ENCODE data around the gene LZTS2.
A peak's percentile ranks its signal among the peaks of the same experiment; 100 is the strongest.

The LZTS2 gene

GRCh38 chr10:100980711-100981110 is 18.9 kb upstream of the LZTS2 start:
- Histone ChIP-seq H3K27ac (ENCODE audit: extremely low read depth, low read depth, low read length) (no peak overlapping the region), H3K4me3 (ENCODE audit: low read depth, low read length) (no peak overlapping the region), H3K4me1 (ENCODE audit: control insufficient read depth, insufficient read depth, low read length) (no peaks in the 10 kb centered on the region), H3K9me3 (ENCODE audit: control insufficient read depth, insufficient read depth, low read depth, low read length) (no peaks in the 10 kb centered on the region), H3K36me3 (ENCODE audit: control insufficient read depth in 2 of 2, insufficient read depth in 1 of 2, low read length in 2 of 2) (peaks cover 4 to 77% of the 10 kb centered on the region in 2 experiments)
- CTCF ChIA-PET: no interaction called here
- TF ChIP-seq BCL6B (tag by site-specific recombination; IDR thresholded peaks at IDR 0.05) (no peak), ZNF221 (tag by site-specific recombination; IDR thresholded peaks at IDR 0.05; ENCODE audit: borderline replicate concordance) (no peak), ZNF76 (tag by site-specific recombination; IDR thresholded peaks at IDR 0.05; ENCODE audit: borderline replicate concordance, low read depth) (no peak)
- POLR2A ChIA-PET: interaction anchor here (0.5 to 0.6 kb wide), 2 partner anchors 37 to 445 kb away, joined by 3 read pairs; partner anchors contain the start of gene HIF1AN

GRCh38 chr10:100981178-100981772 is 18.3 kb upstream of the LZTS2 start:
- Histone ChIP-seq H3K4me1 (ENCODE audit: control insufficient read depth, insufficient read depth, low read length) (peaks cover 5% of the 10 kb centered on the region), H3K27ac (ENCODE audit: extremely low read depth, low read depth, low read length) (no peak overlapping the region), H3K36me3 (ENCODE audit: control insufficient read depth in 2 of 2, insufficient read depth in 1 of 2, low read length in 2 of 2) (peaks cover 4 to 81% of the 10 kb centered on the region in 2 experiments), H3K4me3 (ENCODE audit: low read depth, low read length) (no peak overlapping the region), H3K9me3 (ENCODE audit: control insufficient read depth, insufficient read depth, low read depth, low read length) (no peaks in the 10 kb centered on the region)
- POLR2A ChIA-PET: interaction anchor here (0.5 kb wide), 1 partner anchor 37 kb away, joined by 3 read pairs; no protein-coding TSS in a partner anchor
- CTCF ChIA-PET: no interaction called here
- TF ChIP-seq ZNF707 (tag by site-specific recombination; IDR thresholded peaks at IDR 0.05): no peak
- no peak for TF ChIP-seq MEIS1 (CRISPR knock-in tag; IDR thresholded peaks at IDR 0.05; ENCODE audit: borderline replicate concordance)
- TF ChIP-seq ZBTB11 (tag by site-specific recombination; conservative IDR thresholded peaks at IDR 0.05; ENCODE audit: low read depth): no peak
- peak; percentile 71; the same call in 1 of the 2 replicates for TF ChIP-seq ZNF664 (tag by site-specific recombination; IDR thresholded peaks at IDR 0.05)
- TF ChIP-seq ZBTB48 (tag by site-specific recombination; IDR thresholded peaks at IDR 0.05): peak; percentile 42; the same call in 1 of the 2 replicates
- TF ChIP-seq, protein P1, sequence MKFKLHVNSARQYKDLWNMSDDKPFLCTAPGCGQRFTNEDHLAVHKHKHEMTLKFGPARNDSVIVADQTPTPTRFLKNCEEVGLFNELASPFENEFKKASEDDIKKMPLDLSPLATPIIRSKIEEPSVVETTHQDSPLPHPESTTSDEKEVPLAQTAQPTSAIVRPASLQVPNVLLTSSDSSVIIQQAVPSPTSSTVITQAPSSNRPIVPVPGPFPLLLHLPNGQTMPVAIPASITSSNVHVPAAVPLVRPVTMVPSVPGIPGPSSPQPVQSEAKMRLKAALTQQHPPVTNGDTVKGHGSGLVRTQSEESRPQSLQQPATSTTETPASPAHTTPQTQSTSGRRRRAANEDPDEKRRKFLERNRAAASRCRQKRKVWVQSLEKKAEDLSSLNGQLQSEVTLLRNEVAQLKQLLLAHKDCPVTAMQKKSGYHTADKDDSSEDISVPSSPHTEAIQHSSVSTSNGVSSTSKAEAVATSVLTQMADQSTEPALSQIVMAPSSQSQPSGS (tag by site-specific recombination; IDR thresholded peaks at IDR 0.05; ENCODE audit: low read depth): 0 out of 2 replicates have a peak, but pooled peaks have one; percentile 35

DNA sequence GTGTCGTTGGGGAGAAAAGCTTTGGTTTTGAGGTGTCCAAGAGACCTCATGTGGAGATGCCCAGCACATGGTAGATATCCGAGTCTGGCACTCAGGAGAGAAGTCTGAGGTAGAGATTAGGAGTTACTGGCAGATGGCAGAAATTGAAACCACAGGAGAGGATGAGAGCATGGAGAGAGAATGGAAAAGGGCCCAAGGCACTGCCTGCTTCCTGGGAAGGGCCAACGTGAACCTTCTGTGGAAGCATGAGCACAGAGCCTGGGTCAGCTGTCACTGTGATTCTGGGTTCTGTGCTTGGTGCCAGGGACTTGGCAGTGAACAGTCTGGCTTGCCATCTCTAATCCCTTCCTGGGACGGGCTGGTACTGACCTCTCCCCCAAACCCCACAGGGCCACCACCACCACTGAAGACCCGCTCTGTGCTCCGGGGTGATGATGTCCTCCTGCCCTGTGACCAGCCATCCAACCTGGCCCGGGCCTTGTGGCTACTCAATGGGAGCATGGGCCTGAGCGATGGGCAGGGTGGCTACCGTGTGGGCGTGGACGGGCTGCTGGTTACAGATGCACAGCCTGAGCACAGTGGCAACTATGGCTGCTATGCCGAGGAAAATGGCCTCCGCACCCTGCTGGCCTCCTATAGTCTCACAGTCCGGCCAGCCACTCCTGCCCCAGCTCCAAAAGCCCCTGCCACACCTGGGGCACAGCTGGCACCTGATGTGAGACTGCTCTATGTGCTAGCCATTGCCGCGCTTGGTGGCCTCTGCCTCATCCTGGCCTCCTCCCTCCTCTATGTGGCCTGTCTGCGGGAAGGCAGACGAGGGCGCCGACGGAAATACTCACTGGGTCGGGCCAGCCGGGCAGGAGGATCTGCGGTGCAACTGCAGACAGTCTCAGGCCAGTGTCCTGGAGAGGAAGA is 16.4 kb upstream of the LZTS2 start:
- CTCF ChIA-PET: interaction anchor here (0.7 to 6.4 kb wide), 2 partner anchors 9 to 15 kb away, joined by 3 to 49 read pairs; partner anchors contain the start of gene LZTS2
- TF ChIP-seq ZSCAN30 (tag by site-specific recombination; IDR thresholded peaks at IDR 0.05): no peak
- TF ChIP-seq, protein P1 (tag by site-specific recombination; IDR thresholded peaks at IDR 0.05; ENCODE audit: low read depth): no peak
- no peak for TF ChIP-seq ZNF175 (tag by site-specific recombination; IDR thresholded peaks at IDR 0.05)
- TF ChIP-seq ZNF501 (tag by site-specific recombination; IDR thresholded peaks at IDR 0.05): no peak
- TF ChIP-seq YY1 (tag by site-specific recombination; IDR thresholded peaks at IDR 0.05): no peak
- no peak for TF ChIP-seq ZNF10 (tag by site-specific recombination; IDR thresholded peaks at IDR 0.05)
- no peak for TF ChIP-seq ZNF23 (tag by site-specific recombination; IDR thresholded peaks at IDR 0.05; ENCODE audit: borderline replicate concordance)
- no peak for TF ChIP-seq REPIN1 (tag by site-specific recombination; IDR thresholded peaks at IDR 0.05; ENCODE audit: low read depth)
- TF ChIP-seq ZNF248 (tag by site-specific recombination; IDR thresholded peaks at IDR 0.05): no peak
- TF ChIP-seq PRDM4 (tag by site-specific recombination; IDR thresholded peaks at IDR 0.05): no peak

More for the DNA sequence above, 16.4 kb upstream of the LZTS2 start:
- POLR2A ChIA-PET: no interaction called here
- no peaks in the 10 kb centered on the region for H3K9me3 ChIP-seq (ENCODE audit: control insufficient read depth, insufficient read depth, low read depth, low read length)
- peaks cover 4 to 73% of the 10 kb centered on the region in 2 experiments for H3K36me3 ChIP-seq (ENCODE audit: control insufficient read depth in 2 of 2, insufficient read depth in 1 of 2, low read length in 2 of 2)
- peaks cover 6% of the 10 kb centered on the region for H3K4me1 ChIP-seq (ENCODE audit: control insufficient read depth, insufficient read depth, low read length)
- H3K4me3 ChIP-seq (ENCODE audit: low read depth, low read length): no peak overlapping the region
- H3K27ac ChIP-seq (ENCODE audit: extremely low read depth, low read depth, low read length): no peak overlapping the region
